Measurements from ENCODE around the gene EHD4. TPM values are rescaled to one million over a fixed set of nuclear protein-coding genes. Genes with fewer than 3 reads are reported as not detected.

The EHD4 gene
- total and polyA plus RNA-seq, 9 of the 15 experiments (the other 6 are each of a cell fraction or from before 2014, with no cell fraction given): 0.89 to 10.3 (median 6.4) TPM

DNA sequence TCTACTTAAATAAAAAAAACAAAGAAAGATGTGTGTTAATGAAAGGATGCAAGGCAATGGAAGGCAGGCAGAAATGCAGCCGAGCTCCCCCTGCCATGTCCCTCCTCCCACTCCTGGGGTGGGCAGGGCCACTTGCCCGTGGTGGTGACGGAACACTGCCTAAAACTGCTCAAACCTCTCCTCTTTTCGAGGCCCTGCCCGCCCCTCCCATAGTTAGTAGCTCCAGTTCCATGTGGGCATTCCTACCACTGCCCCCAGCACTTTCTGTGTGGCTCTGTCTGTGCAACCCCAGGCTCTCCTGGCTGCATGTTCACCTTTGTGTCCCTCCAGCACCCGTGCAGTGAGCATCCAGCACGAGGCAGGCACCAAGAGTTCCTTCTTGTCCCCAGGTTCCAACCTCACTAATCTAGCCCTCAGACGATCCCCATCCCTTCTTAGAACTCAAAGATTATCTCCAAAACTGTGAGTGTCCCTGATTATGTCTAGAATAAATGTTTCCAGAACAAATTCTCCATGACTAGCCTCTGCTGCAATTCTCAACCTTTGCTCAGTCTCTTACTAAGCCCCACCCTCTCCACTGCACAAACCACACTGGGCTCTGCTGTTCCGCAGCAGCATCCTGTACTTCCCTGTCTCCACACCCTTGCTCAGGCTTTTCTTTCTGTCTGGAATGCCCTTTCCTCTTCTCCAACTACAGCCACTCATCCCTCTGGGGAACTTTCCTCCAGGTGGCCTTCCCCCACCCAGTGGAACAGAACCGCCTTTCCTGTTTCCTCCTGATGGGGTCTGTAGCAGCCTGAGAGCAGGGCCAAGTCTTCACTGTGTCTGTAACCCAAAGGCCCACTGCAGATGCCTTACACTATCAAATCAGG lies 45.9 kb downstream of the EHD4 start:
- intact Hi-C loops (cut with micrococcal nuclease): no loop called here
- no peak overlapping the region for H2AFZ ChIP-seq (ENCODE audit: low read depth, low read length)
- peaks cover 0 to 4% of the 10 kb centered on the region in 2 experiments; a peak in 4 of 5 replicates for H3K4me1 ChIP-seq (replicated peaks in 1 of 2; ENCODE audit: control insufficient read depth in 2 of 2, insufficient read depth in 2 of 2, low read length in 2 of 2)
- no peaks in the 10 kb centered on the region for H3K9me1 ChIP-seq (ENCODE audit: control insufficient read depth, insufficient read depth, low read length)
- WGBS (ENCODE audit: insufficient coverage, low coverage, missing lambda C conversion rate): 46% methylated on average over 10 of the region's 10 CpGs
- no peak overlapping the region; a peak in 2 of 4 replicates for H3K9ac ChIP-seq (ENCODE audit: insufficient read depth in 1 of 2, low read depth in 2 of 2, low read length in 2 of 2)
- ChIA-PET CTCF (ENCODE audit: low intra/inter-chr PET ratio) (no interaction called here), POLR2A (no interaction called here)
- no peaks in the 10 kb centered on the region for H3K27me3 ChIP-seq (ENCODE audit: control insufficient read depth in 2 of 2, insufficient read depth in 2 of 2, low read length in 2 of 2)
- H4K20me1 ChIP-seq (replicated peaks; ENCODE audit: control insufficient read depth, insufficient read depth, low read length): no peaks in the 10 kb centered on the region
- no peaks in the 10 kb centered on the region for H3K79me2 ChIP-seq (ENCODE audit: control insufficient read depth, insufficient read depth, low read length)
- TF ChIP-seq, protein P1, sequence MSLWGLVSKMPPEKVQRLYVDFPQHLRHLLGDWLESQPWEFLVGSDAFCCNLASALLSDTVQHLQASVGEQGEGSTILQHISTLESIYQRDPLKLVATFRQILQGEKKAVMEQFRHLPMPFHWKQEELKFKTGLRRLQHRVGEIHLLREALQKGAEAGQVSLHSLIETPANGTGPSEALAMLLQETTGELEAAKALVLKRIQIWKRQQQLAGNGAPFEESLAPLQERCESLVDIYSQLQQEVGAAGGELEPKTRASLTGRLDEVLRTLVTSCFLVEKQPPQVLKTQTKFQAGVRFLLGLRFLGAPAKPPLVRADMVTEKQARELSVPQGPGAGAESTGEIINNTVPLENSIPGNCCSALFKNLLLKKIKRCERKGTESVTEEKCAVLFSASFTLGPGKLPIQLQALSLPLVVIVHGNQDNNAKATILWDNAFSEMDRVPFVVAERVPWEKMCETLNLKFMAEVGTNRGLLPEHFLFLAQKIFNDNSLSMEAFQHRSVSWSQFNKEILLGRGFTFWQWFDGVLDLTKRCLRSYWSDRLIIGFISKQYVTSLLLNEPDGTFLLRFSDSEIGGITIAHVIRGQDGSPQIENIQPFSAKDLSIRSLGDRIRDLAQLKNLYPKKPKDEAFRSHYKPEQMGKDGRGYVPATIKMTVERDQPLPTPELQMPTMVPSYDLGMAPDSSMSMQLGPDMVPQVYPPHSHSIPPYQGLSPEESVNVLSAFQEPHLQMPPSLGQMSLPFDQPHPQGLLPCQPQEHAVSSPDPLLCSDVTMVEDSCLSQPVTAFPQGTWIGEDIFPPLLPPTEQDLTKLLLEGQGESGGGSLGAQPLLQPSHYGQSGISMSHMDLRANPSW (CRISPR knock-in tag; IDR thresholded peaks at IDR 0.05): no peak
- TF ChIP-seq ETV1 (tag; conservative IDR thresholded peaks at IDR 0.05; ENCODE audit: low read depth): no peak
- TF ChIP-seq THRAP3 (IDR thresholded peaks at IDR 0.05; ENCODE audit: borderline replicate concordance): no peak
- TF ChIP-seq HNRNPH1 (optimal IDR thresholded peaks at IDR 0.05; ENCODE audit: low read depth, low read length): no peak
- TF ChIP-seq, protein P2, sequence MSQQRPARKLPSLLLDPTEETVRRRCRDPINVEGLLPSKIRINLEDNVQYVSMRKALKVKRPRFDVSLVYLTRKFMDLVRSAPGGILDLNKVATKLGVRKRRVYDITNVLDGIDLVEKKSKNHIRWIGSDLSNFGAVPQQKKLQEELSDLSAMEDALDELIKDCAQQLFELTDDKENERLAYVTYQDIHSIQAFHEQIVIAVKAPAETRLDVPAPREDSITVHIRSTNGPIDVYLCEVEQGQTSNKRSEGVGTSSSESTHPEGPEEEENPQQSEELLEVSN (IDR thresholded peaks at IDR 0.05; ENCODE audit: borderline replicate concordance in 1 of 2, extremely low read depth in 1 of 2, insufficient read depth in 1 of 2, insufficient read length in 1 of 2, low read depth in 1 of 2, low read length in 1 of 2, poor library complexity in 1 of 2, severe bottlenecking in 1 of 2): no peak
- TF ChIP-seq DACH1 (IDR thresholded peaks at IDR 0.05; ENCODE audit: partially characterized antibody): no peak
- no peak for TF ChIP-seq ZNF324 (CRISPR knock-in tag; IDR thresholded peaks at IDR 0.05)
- no peak for TF ChIP-seq CBX2 (IDR thresholded peaks at IDR 0.05; ENCODE audit: insufficient read depth, low read length, poor library complexity, severe bottlenecking)
- no TSS peak for BruUV-seq (replicated peaks)
- no peak overlapping the region for H3K4me2 ChIP-seq (ENCODE audit: insufficient read depth, low read length)
- DNase-seq (ENCODE audit: extremely low read depth in 1 of 4, low spot score in 3 of 4): no peak
- no peak for FAIRE-seq
- H3K36me3 ChIP-seq (ENCODE audit: control insufficient read depth, insufficient read depth, low read length): 0 out of 3 replicates have a peak, but pooled peaks cover 3% of the 10 kb centered on the region
- no peaks in the 10 kb centered on the region for H3K9me3 ChIP-seq (replicated peaks; ENCODE audit: control insufficient read depth, insufficient read depth, low read depth, low read length)
- in situ Hi-C loops (cut with MboI): no loop called here
- no peak overlapping the region for H3K4me3 ChIP-seq
- ATAC-seq: peak; percentile 54; the same call in 2 of the 3 replicates
- no peak overlapping the region for H3K27ac ChIP-seq (ENCODE audit: extremely low read depth, low read depth, low read length)

Data from K562 (cell line).